GM10266 (cell line): ENCODE measurements around the gene KLF1.

Source experiments
- DNase-seq: peaks from one replicate; pipeline ENCODE4 v3.0.0; 2012; ENCODE audit errors: extremely low spot score
- TF ChIP-seq, protein P1 (sequence below): IDR thresholded peaks from 2 replicates; pipeline ENCODE4 v1.5.1; 2012; ENCODE audit warnings: mild to moderate bottlenecking, low read depth; ENCODE audit not compliant: control insufficient read depth, insufficient read depth; ENCODE audit errors: missing control alignments

KLF1 gene

DNA sequence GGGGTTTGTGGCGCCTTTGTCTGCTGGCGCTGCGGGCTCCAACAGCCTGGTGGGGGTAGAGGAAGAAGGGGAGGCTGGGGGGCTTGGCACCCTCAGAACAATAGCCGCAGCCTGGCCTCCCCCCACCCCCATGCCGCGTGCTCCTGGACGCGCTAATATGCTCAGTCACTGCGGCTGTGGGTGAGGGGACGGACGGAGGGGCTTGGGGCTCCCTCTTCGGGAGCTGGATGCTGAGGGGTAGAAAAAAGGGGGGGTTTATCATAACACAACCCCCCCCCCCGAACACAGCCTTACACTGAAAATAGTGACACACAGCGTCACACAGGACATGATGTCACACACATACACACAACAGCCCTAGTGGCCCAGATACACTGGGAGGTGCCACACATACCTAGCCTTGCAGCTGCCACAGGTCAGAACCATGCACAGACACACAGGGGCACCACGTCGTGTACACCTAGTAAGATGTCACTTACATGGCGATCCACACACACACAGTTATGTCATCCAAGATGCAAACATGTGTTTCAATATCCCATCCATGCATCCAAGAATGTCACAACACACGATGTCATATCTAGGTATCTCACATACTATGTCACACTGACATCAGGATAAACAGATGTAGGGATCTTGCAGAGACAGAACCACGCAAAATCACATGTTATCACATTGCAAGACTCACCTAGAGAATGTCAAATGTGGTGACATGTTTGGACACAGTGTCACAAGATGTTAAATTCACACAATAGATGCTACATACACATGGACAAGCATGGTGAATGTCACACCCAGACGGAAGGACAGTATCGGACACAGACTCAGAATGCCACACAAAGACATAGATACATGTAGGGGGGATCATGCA, 47.9 kb downstream of the KLF1 start:
- DNase-seq = no peak
- TF ChIP-seq, protein P1, sequence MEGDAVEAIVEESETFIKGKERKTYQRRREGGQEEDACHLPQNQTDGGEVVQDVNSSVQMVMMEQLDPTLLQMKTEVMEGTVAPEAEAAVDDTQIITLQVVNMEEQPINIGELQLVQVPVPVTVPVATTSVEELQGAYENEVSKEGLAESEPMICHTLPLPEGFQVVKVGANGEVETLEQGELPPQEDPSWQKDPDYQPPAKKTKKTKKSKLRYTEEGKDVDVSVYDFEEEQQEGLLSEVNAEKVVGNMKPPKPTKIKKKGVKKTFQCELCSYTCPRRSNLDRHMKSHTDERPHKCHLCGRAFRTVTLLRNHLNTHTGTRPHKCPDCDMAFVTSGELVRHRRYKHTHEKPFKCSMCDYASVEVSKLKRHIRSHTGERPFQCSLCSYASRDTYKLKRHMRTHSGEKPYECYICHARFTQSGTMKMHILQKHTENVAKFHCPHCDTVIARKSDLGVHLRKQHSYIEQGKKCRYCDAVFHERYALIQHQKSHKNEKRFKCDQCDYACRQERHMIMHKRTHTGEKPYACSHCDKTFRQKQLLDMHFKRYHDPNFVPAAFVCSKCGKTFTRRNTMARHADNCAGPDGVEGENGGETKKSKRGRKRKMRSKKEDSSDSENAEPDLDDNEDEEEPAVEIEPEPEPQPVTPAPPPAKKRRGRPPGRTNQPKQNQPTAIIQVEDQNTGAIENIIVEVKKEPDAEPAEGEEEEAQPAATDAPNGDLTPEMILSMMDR = no peak

GRCh38 chr19:12838182-12838885, 48.7 kb downstream of the KLF1 start, which contains the start of gene MAST1:
MAST1 (plus strand) TSS chr19:12838515; CDS start chr19:12838573, 58 bp downstream.
- DNase-seq = peak; percentile 95
- TF ChIP-seq, protein P1 = peak; percentile 80

DNA sequence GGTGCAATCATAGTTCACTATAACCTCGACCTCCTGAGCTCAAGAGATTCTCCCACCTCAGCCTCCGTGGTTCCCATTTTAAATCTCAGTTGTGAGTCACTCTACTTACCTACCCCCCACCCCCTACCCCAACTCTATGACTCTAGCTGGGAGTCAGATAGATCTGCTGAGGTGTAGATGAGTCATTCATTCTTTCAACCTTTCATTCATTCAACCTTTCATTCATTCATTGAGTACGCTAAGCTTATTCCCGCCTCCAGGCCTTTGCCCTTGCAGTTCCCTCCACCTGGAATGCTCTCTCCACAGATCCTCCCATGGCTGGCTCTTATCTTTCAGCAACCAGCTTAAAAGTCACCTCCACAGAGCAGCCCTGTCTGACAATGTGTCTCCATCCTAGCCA, 49.8 kb downstream of the KLF1 start:
- no peak for DNase-seq
- TF ChIP-seq, protein P1 = no peak

DNA sequence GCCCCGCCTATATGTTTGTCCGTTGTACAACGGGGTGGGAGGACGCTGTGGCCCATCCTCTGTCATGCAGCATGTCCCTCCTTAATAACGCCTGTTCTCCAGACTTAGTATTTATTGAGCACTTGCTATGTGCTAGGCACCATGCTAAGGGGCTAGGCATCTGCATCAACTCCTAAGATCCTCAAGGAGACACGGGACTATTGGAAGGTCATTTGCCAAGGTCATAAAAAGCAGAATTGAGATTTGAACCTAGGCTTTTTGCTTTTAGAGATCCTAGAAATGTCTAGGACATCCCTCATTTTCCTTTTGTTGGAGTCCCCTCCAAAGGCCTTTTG, 50.5 kb downstream of the KLF1 start:
- TF ChIP-seq, protein P1 = no peak
- DNase-seq = no peak

DNA sequence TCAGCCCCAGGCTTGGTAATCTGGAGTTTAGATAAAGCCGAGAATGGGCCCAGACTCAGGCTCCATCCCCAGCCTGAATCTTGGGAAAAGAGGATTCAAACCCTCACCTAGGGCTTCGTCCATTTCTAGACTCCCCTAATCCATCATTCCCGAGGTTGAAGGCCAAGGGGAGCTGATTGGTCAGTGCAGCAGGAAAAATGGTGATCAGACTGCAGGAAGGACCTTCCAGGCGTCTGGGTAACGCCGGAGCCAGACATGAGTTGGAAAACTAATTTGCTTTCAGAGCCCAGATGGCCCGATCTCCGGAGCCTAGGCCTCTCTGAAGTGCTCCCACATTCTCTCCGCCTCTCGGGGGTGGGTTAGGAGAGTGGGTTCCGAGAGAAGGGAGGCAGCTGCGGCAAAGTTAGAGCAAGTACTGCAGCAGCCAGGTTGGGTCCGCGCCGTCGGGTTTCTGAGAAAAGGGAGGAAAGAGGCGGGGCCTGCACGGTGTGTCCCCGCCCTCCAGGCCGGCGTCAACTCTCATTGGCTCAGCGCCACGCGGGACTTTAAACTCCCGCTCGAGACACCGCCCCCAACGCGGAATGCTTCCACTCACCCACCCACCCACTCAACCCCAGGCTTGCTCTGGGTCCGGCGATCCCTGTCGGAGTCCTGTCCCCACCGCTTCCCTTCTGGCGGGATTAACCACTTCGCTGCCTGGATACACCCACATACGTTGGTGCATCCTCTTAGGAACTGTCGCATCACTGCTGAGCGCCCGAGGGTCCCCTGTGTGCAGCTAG, 51.8 kb downstream of the KLF1 start:
- TF ChIP-seq, protein P1 = no peak
- DNase-seq = no peak

GRCh38 chr19:12834566-12834943, 52.4 kb downstream of the KLF1 start, which contains the start of gene RTBDN:
RTBDN (minus strand) TSS chr19:12834579; CDS start chr19:12829979, 4,600 bp downstream.
- no peak for DNase-seq
- TF ChIP-seq, protein P1 = no peak
